HG02588 (cell line): Measurements from ENCODE around the gene SPART.
A peak's percentile ranks its signal among the peaks of the same experiment; 100 is the strongest.
"Not testable (repeated sequence)": the region's sequence is repeated elsewhere in the genome, so short reads cannot be mapped to it uniquely, and the experiment has no call there.

Experiments used
- ATAC-seq: cut with Tn5 transposase; IDR thresholded peaks from one replicate; pipeline ENCODE4 v1.9.1; 2021; ENCODE audit warnings: mild to moderate bottlenecking, moderate library complexity; ENCODE audit not compliant: unreplicated experiment

The SPART gene

DNA sequence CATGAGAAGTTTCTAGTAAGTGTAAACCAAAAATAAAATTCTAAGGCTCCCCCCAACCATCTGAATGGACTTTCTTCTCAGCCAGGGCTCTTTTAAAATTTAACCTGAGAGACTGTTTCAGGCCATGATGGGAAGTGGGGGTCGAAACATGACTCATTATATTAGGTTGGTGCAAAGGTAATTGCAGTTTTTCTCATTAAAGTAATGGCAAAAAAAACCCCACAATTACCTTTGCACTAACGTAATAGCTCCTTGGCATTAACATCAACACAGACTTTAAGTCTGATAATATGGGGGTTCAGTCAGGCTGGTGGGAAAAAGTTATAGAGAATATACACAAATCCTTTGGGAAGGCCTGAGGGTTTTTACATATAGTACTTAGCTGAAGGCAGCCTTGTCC is 9.4 kb upstream of the SPART start:
- no peak for ATAC-seq

DNA sequence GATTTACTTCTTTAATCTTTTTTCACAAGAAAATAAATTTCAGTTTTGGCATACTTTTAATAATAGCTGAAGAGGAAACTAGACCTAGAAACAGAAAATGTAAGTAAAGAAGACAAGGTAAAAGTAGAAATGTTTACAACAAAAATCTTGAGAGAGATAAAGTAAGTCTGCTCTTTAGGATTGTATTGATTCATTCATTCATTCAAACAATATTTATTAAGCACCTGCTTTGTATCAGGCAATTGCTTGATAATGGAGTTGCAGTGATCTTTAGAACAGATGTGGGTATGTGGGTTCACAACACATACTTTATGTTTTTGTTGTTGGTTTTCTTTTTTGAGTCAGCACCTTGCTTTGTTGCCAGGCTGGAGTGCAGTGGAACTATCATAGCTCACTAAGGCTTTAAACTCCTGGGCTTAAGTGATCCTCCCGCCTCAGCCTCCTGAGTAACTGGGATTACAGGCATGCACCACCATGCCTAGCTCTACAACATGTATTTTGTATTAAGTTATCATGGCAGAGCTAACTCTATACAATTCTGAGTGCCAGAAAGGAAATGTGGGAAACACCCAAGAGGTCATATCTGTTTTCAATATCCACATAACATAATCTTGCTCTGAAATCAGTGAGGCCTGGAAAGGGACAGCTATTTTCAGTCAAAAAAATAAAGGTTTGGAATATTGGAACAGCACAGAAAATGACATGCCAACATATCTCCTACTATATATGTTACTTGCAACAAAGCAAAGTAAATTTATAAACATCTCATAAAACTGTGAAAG is 8.8 kb upstream of the SPART start:
- ATAC-seq = no peak

DNA sequence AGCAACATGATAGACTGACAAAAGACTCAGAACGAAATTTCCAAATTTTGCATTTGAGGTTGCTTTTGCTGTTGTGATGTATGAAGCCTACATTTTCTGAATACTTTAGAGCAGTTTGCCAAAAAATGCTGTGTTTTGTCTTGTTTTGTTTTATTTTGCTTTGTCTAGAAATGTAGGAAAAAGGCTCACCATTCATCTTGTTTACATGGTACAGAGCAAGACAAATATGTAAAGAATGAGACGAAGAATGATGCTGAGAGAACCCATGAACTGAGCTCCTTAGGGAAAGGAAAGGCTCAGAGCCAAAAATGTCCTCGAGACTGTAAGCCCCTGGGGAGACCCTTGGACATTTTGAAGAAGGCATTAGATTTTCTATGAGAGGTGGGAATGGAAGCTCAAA is 6.8 kb upstream of the SPART start:
- no peak for ATAC-seq

DNA sequence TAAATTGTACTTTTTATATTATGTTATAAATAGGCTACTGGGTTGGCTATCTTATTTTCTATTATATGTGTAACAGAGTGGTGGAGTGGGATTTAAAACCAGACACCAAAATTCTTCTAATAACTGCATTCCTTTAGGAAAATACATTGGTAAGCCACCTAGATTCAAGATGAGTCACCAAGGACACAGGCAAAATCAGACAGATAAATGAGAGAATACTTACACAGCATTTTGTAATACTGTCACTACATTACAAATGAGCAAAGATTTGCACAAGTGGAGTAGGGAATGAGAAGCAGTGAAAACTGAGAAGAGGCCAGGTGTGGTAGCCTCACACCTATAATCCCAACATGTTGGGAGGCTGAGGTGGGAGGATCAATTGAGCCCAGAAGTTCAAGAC is 6.2 kb upstream of the SPART start:
- no peak for ATAC-seq

DNA sequence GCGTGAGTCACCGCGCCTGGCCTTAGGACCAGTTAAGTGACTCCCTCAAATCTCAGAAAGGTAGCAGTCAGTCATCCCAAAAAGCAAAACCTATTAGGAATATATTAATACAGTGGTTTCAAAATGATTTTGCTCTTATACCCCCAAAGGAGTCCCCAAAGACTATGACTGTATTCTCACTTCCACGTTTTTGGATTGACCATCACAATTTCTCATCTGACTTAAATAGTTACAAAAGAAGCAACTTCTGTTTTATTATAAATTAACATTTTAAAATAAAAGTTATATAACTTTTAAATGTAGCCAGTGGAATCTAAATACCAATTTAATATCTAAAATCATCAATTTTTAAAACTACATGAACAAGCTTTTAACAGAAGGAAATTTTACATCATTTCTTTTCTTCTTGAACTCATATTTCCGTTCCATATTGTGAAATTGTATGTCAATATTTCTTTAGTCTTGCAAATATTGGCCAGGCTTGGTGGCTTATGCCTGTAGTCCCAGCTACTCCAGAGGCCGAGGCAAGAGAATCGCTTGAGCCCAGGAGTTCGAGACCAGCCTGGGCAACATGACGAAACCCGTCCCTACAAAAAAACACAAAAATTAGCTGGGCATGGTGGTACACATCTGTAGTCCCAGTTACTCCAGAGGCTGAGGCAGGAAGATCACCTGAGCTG is 1.5 kb upstream of the SPART start:
- no peak for ATAC-seq

DNA sequence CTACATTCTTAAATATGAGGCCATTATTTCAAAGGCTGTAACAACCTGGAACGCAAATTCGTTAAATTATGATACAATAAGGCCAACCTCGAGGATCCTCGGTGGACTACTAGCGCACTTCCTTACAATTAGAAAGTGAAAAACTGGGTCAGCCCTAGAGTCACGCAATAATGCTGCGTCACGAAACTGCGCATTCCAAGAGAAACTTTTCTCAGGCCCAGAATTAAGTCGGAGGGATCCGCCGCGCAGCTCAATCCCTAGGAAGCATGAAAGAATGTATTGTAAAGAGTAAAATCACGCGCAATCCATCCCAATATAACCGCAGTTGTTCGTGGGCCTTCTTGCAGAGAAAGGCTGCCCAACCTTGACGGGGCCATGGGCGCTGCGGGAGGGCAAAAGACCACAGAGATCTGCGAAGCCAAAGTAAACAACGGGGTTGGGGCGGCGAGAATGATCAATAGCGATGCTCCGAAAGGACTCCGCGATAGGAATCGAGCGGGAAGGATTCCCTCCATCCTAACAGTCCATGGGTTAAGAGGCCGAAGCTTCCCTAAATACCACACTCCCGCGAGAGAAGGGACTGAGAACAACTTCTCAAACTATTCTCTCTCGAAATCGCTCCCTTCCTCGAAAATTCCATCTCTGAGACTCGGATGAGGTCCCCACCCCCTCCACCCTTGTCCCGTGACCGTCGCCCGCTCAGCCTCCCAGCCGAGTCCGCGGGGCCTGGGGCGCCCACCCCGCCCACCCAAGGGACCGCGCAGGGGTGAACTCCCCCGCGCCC is 564 bp downstream of the SPART start:
- ATAC-seq = peak; percentile 10

DNA sequence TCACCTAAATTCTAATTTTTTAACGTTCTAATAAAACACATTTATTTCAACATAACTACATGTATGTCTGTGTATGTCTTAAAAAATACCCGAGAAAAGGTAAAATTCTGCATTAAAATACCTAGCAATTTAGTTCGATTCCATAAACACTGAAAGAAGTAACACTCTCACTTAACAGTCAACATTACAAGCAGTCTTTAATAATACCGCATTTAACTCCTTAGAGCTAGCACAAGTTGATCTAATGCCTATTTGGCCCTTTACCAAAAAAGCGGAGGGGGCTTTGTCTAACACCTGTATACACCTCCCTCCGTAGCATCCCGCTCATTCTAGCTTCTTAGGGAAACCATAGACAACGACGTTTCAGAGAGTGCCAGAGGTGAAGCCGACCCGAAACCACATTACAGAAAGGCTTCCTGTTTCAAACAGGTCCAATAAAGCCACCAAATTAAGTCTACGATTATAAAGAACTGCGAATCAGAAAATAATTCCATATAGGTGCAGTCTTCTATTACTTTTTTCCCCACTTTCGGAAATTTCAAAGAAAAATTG is 1.2 kb downstream of the SPART start:
- ATAC-seq = no peak

DNA sequence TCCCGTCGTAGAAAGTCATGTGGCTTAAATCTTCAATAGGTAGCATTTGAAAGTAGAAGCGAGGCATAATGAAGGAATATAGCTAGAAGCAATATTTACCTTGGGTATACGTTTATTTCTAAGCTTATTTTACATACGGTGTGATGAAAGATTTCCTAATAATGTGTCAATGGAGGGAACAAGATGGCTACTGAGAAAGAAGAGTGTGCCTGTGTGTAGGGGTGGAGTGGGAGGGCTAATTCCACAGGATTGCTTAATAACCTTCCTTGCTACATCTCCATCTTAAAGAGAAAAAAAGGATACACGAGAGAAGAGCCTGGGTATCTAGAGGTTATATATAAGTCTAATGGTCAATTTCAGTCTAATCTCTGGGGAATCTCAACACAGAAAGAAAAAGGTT is 2.0 kb downstream of the SPART start:
- no peak for ATAC-seq

DNA sequence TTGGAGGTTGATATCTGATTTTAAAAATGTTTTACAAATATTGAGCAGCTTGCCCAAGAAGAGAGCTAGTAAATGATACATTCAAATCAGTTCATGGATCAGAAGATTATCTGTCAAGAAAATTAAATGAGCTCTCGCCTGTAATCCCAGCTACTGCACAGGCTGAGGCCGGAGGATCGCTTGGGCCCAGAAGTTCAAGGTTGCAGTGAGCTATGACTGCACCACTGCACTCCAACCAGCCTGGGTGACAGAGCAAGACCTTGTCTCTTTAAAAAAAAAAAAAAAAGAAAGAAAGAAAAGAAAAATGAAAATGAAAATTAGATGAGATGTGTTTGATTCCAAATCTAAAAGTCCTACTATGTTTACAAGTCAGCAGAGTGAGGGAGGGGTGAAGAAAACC is 2.4 kb downstream of the SPART start:
- no peak for ATAC-seq

DNA sequence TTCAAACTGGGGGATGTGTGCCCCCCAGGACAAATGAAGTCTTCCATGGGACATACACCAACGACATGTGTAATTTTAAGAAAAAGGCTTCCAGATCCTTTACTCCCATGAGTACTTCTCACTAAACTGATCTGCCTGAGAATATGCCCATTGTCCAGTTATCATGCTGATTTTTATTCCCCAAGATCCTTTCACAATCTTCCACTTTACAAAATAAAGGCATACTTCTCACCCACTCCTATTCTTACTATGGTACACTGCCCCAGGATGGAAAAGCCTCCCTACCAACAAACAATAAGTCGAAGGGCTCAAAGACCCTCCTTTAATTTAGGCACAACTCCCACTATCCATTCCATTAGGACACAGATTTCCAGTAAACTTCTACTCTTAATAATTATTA is 3.5 kb downstream of the SPART start:
- no peak for ATAC-seq

DNA sequence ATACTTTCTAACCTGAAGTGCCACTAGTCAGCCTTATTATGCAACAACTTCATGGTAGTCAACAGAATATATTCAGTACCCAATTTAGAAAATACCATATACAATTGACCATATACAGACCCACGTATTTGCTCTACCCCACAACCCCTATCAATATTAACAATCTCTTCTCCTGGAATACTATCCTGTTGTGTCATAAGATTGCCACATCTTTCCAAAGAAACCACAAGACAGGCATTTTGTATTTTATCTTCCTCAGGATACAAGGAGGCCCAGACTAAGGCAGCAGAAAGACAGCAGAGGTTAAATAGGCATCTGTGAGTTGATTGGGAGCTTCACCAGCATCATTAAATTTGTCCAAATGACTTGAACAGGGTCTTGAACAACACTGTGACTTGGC is 4.5 kb downstream of the SPART start:
- no peak for ATAC-seq

DNA sequence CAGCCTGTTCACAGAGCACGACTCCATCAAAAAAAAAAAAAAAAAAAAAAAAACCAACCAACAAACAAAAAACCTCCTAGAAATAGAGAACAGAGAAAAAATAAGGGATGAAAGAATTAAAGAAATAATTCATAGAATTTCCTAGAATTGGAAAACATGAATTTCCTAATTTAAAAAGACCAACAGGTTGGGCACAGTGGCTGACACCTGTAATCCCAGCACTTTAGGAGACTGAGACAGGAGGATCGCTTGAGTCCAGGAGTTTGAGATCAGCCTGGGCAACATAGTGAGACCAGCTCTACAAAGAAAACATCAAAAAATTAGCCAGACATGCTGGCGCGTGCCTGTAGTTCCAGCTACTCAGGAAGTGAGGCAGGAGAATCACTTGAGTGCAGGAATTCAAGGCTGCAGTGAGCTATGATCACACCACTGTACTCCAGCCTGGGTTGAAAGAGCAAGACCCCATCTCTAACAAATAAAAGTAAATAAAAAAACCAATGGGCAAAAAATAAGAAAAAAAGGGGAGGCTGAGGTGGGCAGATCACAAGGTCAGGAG is 6.5 kb downstream of the SPART start:
- no peak for ATAC-seq

DNA sequence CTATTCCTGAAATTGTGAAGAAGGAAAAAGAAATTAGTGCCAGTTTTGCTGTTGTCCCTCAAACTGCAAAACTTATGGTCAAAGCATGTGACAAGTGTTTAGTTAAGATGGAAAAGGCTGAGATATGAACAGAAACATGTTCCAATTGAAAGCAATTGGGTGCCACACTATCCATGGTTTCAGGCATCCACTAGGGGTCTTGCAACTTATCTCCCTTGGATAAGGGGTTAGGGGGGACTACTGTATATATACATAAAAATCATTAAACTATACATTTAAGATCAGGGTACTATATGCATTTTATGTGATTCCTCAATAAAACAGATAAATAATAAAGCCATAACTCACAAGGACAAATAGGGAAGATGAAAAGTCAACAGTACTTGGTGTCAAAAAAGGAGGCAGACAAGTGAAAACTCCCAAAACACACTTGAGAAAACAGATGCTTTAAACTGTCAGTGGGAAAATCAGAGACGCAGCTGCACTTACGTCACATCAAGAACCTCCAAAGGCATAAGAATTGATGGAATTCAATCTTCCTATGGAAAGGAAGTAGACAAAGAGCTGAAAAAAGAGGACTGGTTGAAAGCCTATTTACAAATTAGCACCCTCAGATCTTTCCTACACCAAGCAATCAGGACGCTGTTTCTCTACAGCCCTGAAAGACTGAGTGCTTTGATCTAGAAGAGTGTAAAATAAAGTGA is 8.1 kb downstream of the SPART start:
- ATAC-seq = no peak

DNA sequence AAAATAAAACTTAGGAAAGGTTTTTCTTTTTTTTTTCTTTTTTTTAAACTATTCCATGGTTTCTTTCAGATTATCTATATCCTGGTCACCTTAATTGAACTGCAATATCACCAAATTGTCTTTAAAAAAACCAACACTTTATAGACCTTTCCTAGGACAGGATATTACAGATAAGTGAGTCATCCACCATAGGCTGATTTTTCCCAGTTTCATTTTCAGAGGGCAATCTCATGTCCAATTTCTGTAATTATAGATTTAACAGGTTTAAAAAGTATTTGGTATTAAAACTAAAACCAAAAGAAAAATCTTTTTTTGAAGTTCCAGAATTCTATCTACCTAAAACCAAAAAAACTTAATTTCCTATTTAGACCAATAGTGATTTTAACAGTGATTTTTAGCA is 13.2 kb downstream of the SPART start:
- no peak for ATAC-seq

DNA sequence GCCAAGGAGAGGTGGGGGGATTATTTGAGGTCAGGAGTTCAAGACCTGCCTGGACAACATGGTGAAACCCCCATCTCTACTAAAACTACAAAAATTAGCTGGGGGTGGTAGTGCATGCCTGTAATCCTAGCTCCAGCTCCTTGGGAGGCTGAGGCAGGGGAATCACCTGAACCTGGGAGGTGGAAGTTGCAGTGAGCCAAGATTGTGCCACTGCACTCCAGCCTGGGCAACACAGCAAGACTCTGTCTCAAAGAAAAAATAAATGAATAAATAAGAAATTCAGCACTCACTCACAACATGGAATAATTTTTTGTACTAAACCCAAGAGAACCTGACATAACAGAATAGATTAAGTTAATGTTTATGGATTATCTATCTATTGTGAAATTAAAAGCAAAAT is 13.9 kb downstream of the SPART start:
- not testable (repeated sequence) for ATAC-seq

DNA sequence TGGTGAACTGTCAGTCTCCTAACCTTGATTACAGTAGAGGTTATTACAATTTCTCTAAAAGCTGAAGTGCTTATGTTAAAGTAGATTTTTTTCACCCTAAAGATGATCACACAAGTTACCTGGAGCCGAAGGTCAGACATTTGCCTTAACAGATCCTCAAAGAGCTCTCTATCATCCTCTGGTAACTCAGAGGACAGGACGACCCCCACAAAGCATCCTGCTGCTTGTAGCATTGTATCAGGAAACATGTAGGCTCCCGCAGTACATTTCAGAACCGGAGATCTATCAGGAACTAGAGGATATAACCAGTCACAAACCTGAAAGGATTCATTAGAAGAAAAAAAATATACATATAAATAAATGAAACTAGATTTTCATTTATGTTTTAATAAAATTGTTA is 14.9 kb downstream of the SPART start:
- ATAC-seq = no peak

DNA sequence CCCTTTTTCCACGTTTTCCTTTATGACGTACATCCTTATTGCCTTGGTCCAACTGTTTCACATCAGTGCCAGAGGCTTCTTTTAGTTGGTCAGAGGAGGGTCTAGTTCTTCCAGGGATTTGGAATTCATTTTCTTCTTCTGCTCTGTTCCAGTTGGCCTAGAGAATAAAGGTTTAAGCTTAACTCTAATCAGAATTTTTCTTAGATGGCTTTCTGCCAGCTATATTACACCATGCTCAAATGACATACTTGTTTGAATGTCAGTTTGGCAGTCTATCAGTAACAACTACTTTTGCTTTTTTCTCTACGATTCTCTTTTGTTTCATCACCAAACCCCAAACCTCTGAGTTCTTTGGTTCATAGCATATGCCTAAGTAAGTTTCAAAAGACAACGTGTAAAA is 16.8 kb downstream of the SPART start:
- no peak for ATAC-seq

DNA sequence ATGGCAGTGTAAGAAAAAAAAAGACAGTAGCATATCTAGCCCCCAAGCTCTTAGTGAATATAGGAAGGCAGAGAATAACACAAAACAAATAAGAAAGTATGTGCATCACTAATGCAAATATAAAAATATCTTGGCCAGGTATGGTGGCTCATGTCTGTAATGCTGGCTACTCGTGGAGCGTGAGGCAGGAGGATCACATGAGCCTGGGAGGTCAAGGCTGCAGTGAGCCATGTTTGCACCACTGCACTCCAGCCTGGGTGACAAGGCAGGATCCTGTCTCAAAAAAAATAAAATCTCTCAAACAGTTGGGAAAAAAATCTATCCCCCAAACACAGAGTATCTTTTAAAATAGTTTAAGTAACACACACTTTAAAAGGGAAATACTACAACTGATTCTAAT is 17.4 kb downstream of the SPART start:
- ATAC-seq = no peak

DNA sequence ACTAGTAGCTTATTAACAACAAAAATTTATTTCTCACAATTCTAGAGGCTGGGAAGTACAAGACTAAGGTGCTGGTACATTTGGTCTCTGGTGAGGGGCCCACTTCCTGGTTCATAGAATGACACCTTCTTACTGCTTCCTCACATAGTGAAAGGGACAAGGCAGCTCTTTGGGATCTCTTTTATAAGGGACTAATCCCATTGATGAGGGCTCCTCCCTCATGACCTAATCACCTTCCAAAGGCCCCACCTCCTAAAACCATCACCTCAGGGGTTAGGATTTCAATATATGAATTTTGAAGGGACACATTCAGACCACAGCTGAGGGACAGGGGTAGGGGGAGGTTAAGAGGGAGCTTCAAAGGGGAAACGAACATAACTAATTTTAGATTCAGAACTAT is 20.3 kb downstream of the SPART start:
- no peak for ATAC-seq

DNA sequence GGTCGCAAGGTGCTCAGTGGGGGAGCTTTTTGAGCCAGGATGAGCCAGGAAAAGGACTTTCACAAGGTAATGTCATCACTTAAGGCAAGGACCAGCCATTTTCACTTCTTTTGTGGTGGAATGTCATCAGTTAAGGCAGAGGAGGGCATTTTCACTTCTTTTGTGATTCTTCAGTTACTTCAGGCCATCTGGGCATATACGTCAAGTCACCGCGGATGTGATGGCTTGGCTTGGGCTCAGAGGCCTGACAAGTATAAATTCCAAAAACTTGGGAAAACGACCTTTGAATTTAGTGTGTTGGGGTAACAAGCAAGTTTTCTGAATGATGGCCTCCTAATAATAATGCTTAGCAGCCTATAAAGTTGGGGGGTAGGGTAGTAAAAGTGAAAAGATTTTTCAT is 21.3 kb downstream of the SPART start:
- not testable (repeated sequence) for ATAC-seq
